IMR-90 (cell line): ENCODE results near the gene OTULINL. TPM values are rescaled to one million over a fixed set of nuclear protein-coding genes. Genes with fewer than 3 reads are reported as not detected.

ENCODE experiments used
- ATAC-seq: fragments of 200-7000 bp; cut with Tn5 transposase; 2 replicates; pipeline ENCODE4 v1.9.1; 2020; ENCODE audit warnings: low read depth, mild to moderate bottlenecking, moderate library complexity
- BruUV-seq: library from RNA; stranded (reverse); fragments of 400-500 nt; replicated peaks from 2 replicates; lab custom pipeline; 2021; lab: Mats Ljungman, UMichigan
- CTCF ChIA-PET: fragments of 300-600 bp; formaldehyde crosslinking; extraction: SDS; loops from one replicate; lab custom pipeline; 2021; ENCODE audit warnings: antibody characterized with exemption; lab: Yijun Ruan, JAX
- POLR2A ChIA-PET: fragments of 300-600 bp; sonication (Branson Sonifier 250); formaldehyde crosslinking; loops from one replicate; lab custom pipeline; 2022; ENCODE audit warnings: antibody characterized with exemption; ENCODE audit not compliant: unreplicated experiment; lab: Charles Lee
- DNase-seq: peaks from one replicate; pipeline ENCODE4 v3.0.0; 2013
- H2AFZ ChIP-seq: replicated peaks from 2 replicates; pipeline ENCODE3; 2013; ENCODE audit warnings: low read length, mild to moderate bottlenecking; ENCODE audit not compliant: poor library complexity
- H2AK5ac ChIP-seq: 2 replicates; pipeline ENCODE4 v1.6.1; 2013; ENCODE audit warnings: low read depth, low read length, inconsistent platforms
- H2AK9ac ChIP-seq: replicated peaks from 2 replicates; pipeline ENCODE3; 2013; ENCODE audit warnings: mild to moderate bottlenecking, low read depth, low read length, moderate library complexity; ENCODE audit not compliant: poor library complexity
- H2BK120ac ChIP-seq: 2 replicates; pipeline ENCODE4 v1.6.1; 2013; ENCODE audit warnings: low read depth, low read length, inconsistent platforms
- H2BK15ac ChIP-seq: 3 replicates; pipeline ENCODE4 v1.6.1; 2013; ENCODE audit warnings: low read depth, low read length, inconsistent platforms
- H2BK20ac ChIP-seq: 2 replicates; pipeline ENCODE4 v1.6.1; 2013; ENCODE audit warnings: low read depth, mild to moderate bottlenecking, inconsistent platforms, low read length, moderate library complexity
- H2BK5ac ChIP-seq: 2 replicates; pipeline ENCODE4 v1.6.1; 2013; ENCODE audit warnings: mild to moderate bottlenecking, low read depth, low read length, inconsistent platforms; ENCODE audit not compliant: poor library complexity, severe bottlenecking
- H3K14ac ChIP-seq: replicated peaks from 2 replicates; pipeline ENCODE4 v1.6.1; 2013; ENCODE audit warnings: low read depth, low read length, inconsistent platforms
- H3K18ac ChIP-seq: 2 replicates; pipeline ENCODE4 v1.6.1; 2013; ENCODE audit warnings: low read depth, low read length, control low read depth
- H3K23ac ChIP-seq: 2 replicates; pipeline ENCODE4 v1.6.1; 2013; ENCODE audit warnings: low read depth, low read length, inconsistent platforms
- H3K27ac ChIP-seq: 2 replicates; pipeline ENCODE4 v1.5.1; 2013; ENCODE audit warnings: mild to moderate bottlenecking, control low read depth, low read length; ENCODE audit not compliant: insufficient read depth
- H3K27me3 ChIP-seq: 2 replicates; pipeline ENCODE4 v1.6.1; 2013; ENCODE audit warnings: low read length; ENCODE audit not compliant: control insufficient read depth, insufficient read depth
- H3K36me3 ChIP-seq: 2 replicates; pipeline ENCODE4 v1.6.1; 2013; ENCODE audit warnings: low read length, mixed read lengths; ENCODE audit not compliant: control insufficient read depth, insufficient read depth
- H3K4ac ChIP-seq: 2 replicates; pipeline ENCODE4 v1.6.1; 2013; ENCODE audit warnings: low read depth, low read length, inconsistent platforms
- H3K4me1 ChIP-seq: 2 replicates; pipeline ENCODE4 v1.6.1; 2013; ENCODE audit warnings: low read length, mixed read lengths; ENCODE audit not compliant: control insufficient read depth, insufficient read depth
- H3K4me2 ChIP-seq: 2 replicates; pipeline ENCODE4 v1.6.1; 2013; ENCODE audit warnings: low read depth, mild to moderate bottlenecking, control low read depth, low read length, moderate library complexity
- H3K4me3 ChIP-seq: 2 replicates; pipeline ENCODE4 v1.5.1; 2013; ENCODE audit warnings: low read depth, mild to moderate bottlenecking, control low read depth, low read length, moderate library complexity; ENCODE audit not compliant: insufficient read depth
- H3K56ac ChIP-seq: 2 replicates; pipeline ENCODE4 v1.6.1; 2013; ENCODE audit warnings: low read length, inconsistent platforms; ENCODE audit not compliant: insufficient read depth; ENCODE audit errors: extremely low read depth
- H3K79me1 ChIP-seq, 2 experiments: 2 replicates each; pipeline ENCODE4 v1.6.1; 2013; ENCODE audit warnings: low read length in 2 of 2, inconsistent platforms in 1 of 2, low read depth in 1 of 2
- H3K9ac ChIP-seq: 2 replicates; pipeline ENCODE4 v1.6.1; 2013; ENCODE audit warnings: low read depth, low read length, control low read depth
- H3K9me1 ChIP-seq: 2 replicates; pipeline ENCODE4 v1.6.1; 2013; ENCODE audit warnings: low read length, inconsistent platforms; ENCODE audit not compliant: insufficient read depth
- H3K9me3 ChIP-seq: 2 replicates; pipeline ENCODE4 v1.6.1; 2013; ENCODE audit warnings: low read length; ENCODE audit not compliant: control insufficient read depth, insufficient read depth
- H4K20me1 ChIP-seq: 2 replicates; pipeline ENCODE4 v1.6.1; 2013; ENCODE audit warnings: low read length, inconsistent platforms; ENCODE audit not compliant: insufficient read depth
- H4K5ac ChIP-seq: 2 replicates; pipeline ENCODE4 v1.6.1; 2013; ENCODE audit warnings: mild to moderate bottlenecking, low read depth, low read length, control low read depth
- H4K8ac ChIP-seq, 2 experiments: 2 replicates each; pipeline ENCODE4 v1.6.1; 2013; ENCODE audit warnings: low read depth in 2 of 2, low read length in 2 of 2, control low read depth in 1 of 2, inconsistent platforms in 1 of 2
- H4K91ac ChIP-seq: 2 replicates; pipeline ENCODE4 v1.6.1; 2013; ENCODE audit warnings: low read depth, low read length, inconsistent platforms; ENCODE audit not compliant: insufficient read depth
- BHLHE40 ChIP-seq: fragments of 150-350 bp; IDR thresholded peaks from 2 replicates; pipeline ENCODE4 v1.6.1; 2016; ENCODE audit warnings: mild to moderate bottlenecking, low read depth, low read length
- CEBPB ChIP-seq: IDR thresholded peaks from 2 replicates; pipeline ENCODE4 v1.6.1; 2012; ENCODE audit warnings: low read depth, low read length, improper control_type of control experiment
- CTCF ChIP-seq: conservative IDR thresholded peaks from 2 replicates; pipeline ENCODE4 v1.5.1; 2012; ENCODE audit warnings: mild to moderate bottlenecking, low read depth, low read length, improper control_type of control experiment
- FOS ChIP-seq: fragments of 150-350 bp; IDR thresholded peaks from 2 replicates; pipeline ENCODE4 v1.6.1; 2016; ENCODE audit warnings: low read depth, low read length
- MAFK ChIP-seq: IDR thresholded peaks from 2 replicates; pipeline ENCODE4 v1.6.1; 2012; ENCODE audit warnings: low read depth, low read length, improper control_type of control experiment
- MAZ ChIP-seq: IDR thresholded peaks from 2 replicates; pipeline ENCODE4 v1.6.1; 2012; ENCODE audit warnings: low read depth, mild to moderate bottlenecking, low read length, improper control_type of control experiment, moderate library complexity, borderline replicate concordance
- MXI1 ChIP-seq: IDR thresholded peaks from 2 replicates; pipeline ENCODE4 v1.6.1; 2012; ENCODE audit warnings: low read depth, mild to moderate bottlenecking, low read length, moderate library complexity, borderline replicate concordance
- NFE2L2 ChIP-seq: fragments of 150-350 bp; IDR thresholded peaks from 2 replicates; pipeline ENCODE4 v1.6.1; 2016; ENCODE audit warnings: low read depth, mild to moderate bottlenecking, low read length
- POLR2A ChIP-seq: IDR thresholded peaks from 2 replicates; pipeline ENCODE4 v1.6.1; 2012; ENCODE audit warnings: mild to moderate bottlenecking, low read depth, low read length
- RAD21 ChIP-seq: IDR thresholded peaks from 2 replicates; pipeline ENCODE4 v1.6.1; 2012; ENCODE audit warnings: low read length, improper control_type of control experiment
- RCOR1 ChIP-seq: IDR thresholded peaks from 2 replicates; pipeline ENCODE4 v1.6.1; 2012; ENCODE audit warnings: mild to moderate bottlenecking, low read length, improper control_type of control experiment; ENCODE audit not compliant: insufficient replicate concordance
- RFX5 ChIP-seq: IDR thresholded peaks from 2 replicates; pipeline ENCODE4 v1.8.0; 2012; ENCODE audit warnings: low read depth, mild to moderate bottlenecking, low read length, moderate library complexity
- WGBS, 2 experiments: methylation state at CpG; one replicate each; pipeline versions ENCODE4 v1.1.5 to v1.1.7; 2013; ENCODE audit warnings: missing lambda C conversion rate in 2 of 2; ENCODE audit not compliant: insufficient read length in 1 of 2; ENCODE audit errors: extremely low coverage in 2 of 2; 5-methylcytosine and 5-hydroxymethylcytosine counted together
- dilution Hi-C: fragments of 300-500 bp; cut with HindIII; formaldehyde crosslinking; loops from one replicate; pipeline ENCODE4 v1.14.3; 2018; ENCODE audit warnings: low sequenced_read_pairs; ENCODE audit not compliant: unreplicated experiment
- in situ Hi-C: fragments of 300-500 bp; cut with MboI; formaldehyde crosslinking; loops from 3 replicates; pipeline ENCODE4 v1.14.3; 2019; ENCODE audit warnings: low sequenced_read_pairs, inconsistent platforms, mixed read lengths
- intact Hi-C: fragments of 100-400 bp; cut with micrococcal nuclease; formaldehyde crosslinking; loops from 2 replicates; pipeline ENCODE4 v1.10.0; 2022
- polyA plus RNA-seq, 3 experiments: library from polyadenylated mRNA; depleted of rRNA; stranded (reverse); fragments of >200 nt; gene quantifications; 2 replicates each; pipeline ENCODE4 v1.2.3, GENCODE V29; 2012; ENCODE audit warnings: low replicate concordance in 1 of 3
- total RNA-seq: library from RNA; depleted of rRNA; stranded (reverse); fragments of >200 nt; gene quantifications from 2 replicates; pipeline ENCODE4 v1.2.3, GENCODE V29; 2012
- TF ChIP-seq, protein P1 (sequence below): fragments of 150-350 bp; IDR thresholded peaks from 2 replicates; pipeline ENCODE4 v1.6.1; 2016; ENCODE audit warnings: low read depth, mild to moderate bottlenecking, low read length, moderate library complexity, borderline replicate concordance

Gene OTULINL
- total and polyA plus RNA-seq, 2 of the 4 experiments (the other 2 are of a cell fraction) = 0.09 to 0.18 TPM

- TF ChIP-seq BHLHE40 = no peak
Observed at GRCh38 chr5:14588758-14589543, 7.4 kb downstream of the OTULINL start (continued).

DNA sequence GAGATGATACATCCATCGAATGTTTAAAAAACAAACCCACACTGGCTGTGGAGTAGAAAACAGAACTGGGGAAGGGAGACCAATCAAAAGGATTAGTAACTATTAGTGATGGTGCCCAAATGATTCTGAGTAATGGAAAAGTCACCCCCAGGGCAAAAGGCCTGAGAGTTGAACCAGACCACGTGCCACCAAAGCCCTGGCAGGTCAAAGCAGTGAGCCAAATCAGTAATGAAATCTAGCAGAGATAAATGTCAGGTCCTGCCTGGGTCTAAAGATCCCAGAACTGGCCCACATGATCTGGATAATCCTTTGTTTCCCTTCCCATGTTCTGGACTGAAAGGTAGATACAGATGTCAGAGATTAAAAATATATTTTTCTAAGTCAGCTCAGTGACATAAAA lies 9.4 kb downstream of the OTULINL start:
- no peak for TF ChIP-seq CEBPB
- TF ChIP-seq, protein P1, sequence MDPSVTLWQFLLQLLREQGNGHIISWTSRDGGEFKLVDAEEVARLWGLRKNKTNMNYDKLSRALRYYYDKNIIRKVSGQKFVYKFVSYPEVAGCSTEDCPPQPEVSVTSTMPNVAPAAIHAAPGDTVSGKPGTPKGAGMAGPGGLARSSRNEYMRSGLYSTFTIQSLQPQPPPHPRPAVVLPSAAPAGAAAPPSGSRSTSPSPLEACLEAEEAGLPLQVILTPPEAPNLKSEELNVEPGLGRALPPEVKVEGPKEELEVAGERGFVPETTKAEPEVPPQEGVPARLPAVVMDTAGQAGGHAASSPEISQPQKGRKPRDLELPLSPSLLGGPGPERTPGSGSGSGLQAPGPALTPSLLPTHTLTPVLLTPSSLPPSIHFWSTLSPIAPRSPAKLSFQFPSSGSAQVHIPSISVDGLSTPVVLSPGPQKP = no peak
- TF ChIP-seq POLR2A = no peak
- no peak for TF ChIP-seq MAFK
- TF ChIP-seq FOS = no peak
- no peak for TF ChIP-seq MAZ
- no peak for TF ChIP-seq RCOR1
- no peak for TF ChIP-seq BHLHE40
- TF ChIP-seq CTCF = no peak
- TF ChIP-seq NFE2L2 = no peak
- no peak for TF ChIP-seq RAD21
- TF ChIP-seq RFX5 = no peak
- no peak for TF ChIP-seq MXI1
- H4K5ac ChIP-seq = no peak overlapping the region
- dilution Hi-C loops (no loop called here), intact Hi-C loops (no loop called here), in situ Hi-C loops (no loop called here)
- H2AK5ac ChIP-seq = no peak overlapping the region
- H3K4me3 ChIP-seq = no peak overlapping the region
- no peak overlapping the region for H3K9ac ChIP-seq
- no peak overlapping the region for H4K91ac ChIP-seq
- H3K9me3 ChIP-seq = no peaks in the 10 kb centered on the region
- H3K56ac ChIP-seq = no peak overlapping the region
- no peak overlapping the region for H2BK15ac ChIP-seq
- no peaks in the 10 kb centered on the region for H3K79me1 ChIP-seq
- H2AK9ac ChIP-seq = no peak overlapping the region
- ChIA-PET POLR2A (no interaction called here), CTCF (no interaction called here)
- H3K4me1 ChIP-seq = no peaks in the 10 kb centered on the region
- H3K14ac ChIP-seq = no peak overlapping the region
- 0 out of 2 replicates have a peak, but pooled peaks cover 3% of the 10 kb centered on the region for H4K20me1 ChIP-seq
- no peak overlapping the region for H2BK5ac ChIP-seq
- H3K4ac ChIP-seq = no peak overlapping the region
- H4K8ac ChIP-seq = no peak overlapping the region
- no TSS peak for BruUV-seq
- no CpG with 5 or more reads among the region's 2 CpGs for WGBS, 2 experiments
- H3K4me2 ChIP-seq = no peak overlapping the region
- H3K36me3 ChIP-seq = no peaks in the 10 kb centered on the region
- H3K23ac ChIP-seq = no peak overlapping the region
- peaks cover 24% of the 10 kb centered on the region for H3K27me3 ChIP-seq
- no peak overlapping the region for H2BK20ac ChIP-seq
- DNase-seq (no peak), ATAC-seq (no peak)
- no peak overlapping the region for H3K18ac ChIP-seq
- 0 out of 2 replicates have a peak, but pooled peaks cover 2% of the 10 kb centered on the region for H3K9me1 ChIP-seq
- H2AFZ ChIP-seq = no peak overlapping the region
- no peak overlapping the region for H3K27ac ChIP-seq
- H2BK120ac ChIP-seq = no peak overlapping the region
